ENCODE data around the gene OR2B2.
A peak's percentile ranks its signal among the peaks of the same experiment; 100 is the strongest.

Gene OR2B2

DNA sequence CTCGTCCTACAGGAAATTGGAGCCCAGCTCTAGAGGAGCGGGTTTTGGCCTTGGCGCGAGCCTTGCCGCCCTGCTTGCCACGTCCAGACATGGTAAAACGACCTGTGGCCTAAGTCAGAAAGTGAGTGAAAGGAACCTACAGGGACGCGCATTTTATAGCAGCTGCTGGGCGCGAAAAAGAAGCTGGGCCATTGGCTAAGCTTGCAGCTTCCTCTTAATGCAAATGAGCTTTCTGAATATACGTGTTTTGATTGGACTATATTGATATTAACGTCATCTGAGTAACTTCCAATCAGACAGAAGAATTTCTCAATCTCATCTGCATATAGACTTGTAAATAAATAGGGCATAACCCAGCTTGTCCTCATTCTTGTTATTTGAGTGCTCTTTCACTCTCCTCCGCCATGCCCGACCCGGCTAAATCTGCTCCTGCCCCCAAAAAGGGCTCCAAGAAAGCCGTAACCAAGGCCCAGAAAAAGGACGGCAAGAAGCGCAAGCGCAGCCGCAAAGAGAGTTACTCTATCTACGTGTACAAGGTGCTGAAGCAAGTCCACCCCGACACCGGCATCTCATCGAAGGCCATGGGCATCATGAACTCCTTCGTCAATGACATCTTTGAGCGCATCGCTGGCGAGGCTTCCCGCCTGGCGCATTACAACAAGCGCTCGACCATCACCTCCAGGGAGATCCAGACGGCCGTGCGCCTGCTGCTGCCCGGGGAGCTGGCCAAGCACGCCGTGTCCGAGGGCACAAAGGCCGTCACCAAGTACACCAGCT lies 18.9 kb downstream of the OR2B2 start:
- DNase-seq: peak; percentile 89

DNA sequence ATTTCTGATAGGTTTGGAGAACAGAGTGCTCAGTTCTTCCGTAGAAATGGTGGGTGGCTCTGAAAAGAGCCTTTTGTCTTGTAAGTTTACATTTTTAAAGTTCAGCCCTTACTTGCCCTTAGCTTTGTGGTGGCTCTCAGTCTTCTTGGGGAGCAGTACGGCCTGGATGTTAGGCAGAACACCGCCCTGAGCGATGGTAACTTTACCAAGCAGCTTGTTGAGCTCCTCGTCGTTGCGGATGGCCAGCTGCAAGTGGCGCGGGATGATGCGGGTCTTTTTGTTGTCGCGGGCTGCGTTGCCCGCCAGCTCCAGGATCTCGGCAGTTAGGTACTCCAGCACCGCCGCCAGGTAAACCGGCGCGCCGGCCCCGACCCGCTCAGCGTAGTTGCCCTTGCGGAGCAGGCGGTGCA lies 19.5 kb downstream of the OR2B2 start:
- DNase-seq: no peak

DNA sequence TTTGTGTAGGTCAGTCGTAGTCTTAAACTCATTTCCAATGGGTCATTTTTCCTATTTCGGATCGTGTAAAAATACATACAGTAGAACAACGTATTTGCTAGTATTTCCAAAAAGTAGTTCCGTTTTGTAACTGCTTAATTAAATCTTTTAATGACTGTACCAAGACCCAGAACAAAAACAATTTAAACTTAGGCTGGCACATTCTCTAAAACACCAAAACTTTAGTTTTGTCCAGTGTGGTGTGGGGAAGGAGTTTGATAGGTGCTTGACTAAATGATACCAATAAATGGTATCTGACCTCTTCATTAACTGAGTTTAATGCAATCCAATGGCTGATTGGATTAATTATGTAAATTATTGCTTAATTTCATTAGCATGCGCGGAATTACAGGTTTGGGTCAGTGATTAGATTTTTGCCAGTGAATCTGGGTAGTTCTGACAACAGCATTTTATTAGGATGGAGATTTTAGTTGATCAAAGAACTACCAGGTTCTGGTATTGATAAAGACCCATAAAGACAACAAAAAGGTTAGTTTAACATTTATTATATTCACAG lies 20.8 kb downstream of the OR2B2 start:
- no peak for DNase-seq

DNA sequence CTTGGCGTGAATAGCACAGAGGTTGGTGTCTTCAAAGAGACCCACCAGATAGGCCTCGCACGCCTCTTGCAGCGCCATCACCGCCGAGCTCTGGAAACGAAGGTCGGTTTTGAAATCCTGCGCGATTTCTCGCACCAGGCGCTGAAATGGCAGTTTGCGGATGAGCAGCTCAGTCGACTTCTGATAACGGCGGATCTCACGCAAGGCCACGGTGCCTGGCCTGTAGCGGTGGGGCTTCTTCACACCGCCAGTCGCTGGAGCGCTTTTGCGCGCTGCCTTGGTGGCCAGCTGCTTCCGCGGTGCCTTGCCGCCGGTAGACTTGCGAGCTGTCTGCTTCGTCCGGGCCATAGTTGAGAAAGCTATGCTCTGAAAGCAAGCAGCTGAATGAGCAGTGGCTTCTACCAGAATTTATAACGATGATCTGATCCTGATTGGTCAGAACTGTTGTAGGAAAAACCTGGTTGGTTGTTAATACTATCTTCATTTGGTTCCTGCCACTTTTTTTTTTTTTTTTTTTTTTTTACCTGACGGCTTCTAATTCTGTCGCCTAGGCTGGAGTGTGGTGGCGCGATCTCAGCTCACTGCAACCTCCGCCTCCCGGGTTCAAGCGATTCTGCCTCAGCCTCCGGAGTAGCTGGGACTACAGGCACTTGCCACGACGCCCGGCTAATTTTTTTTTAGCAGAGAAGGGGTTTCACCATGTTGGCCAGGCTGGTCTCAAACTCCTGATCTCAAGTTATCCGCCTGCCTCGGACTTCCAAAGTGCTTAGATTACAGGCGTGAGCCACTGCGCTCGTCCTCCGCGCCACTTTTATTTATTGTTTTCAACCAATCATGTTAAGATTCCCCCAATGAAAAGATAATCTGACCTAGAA lies 21.5 kb downstream of the OR2B2 start:
- DNase-seq: peak; percentile 81

DNA sequence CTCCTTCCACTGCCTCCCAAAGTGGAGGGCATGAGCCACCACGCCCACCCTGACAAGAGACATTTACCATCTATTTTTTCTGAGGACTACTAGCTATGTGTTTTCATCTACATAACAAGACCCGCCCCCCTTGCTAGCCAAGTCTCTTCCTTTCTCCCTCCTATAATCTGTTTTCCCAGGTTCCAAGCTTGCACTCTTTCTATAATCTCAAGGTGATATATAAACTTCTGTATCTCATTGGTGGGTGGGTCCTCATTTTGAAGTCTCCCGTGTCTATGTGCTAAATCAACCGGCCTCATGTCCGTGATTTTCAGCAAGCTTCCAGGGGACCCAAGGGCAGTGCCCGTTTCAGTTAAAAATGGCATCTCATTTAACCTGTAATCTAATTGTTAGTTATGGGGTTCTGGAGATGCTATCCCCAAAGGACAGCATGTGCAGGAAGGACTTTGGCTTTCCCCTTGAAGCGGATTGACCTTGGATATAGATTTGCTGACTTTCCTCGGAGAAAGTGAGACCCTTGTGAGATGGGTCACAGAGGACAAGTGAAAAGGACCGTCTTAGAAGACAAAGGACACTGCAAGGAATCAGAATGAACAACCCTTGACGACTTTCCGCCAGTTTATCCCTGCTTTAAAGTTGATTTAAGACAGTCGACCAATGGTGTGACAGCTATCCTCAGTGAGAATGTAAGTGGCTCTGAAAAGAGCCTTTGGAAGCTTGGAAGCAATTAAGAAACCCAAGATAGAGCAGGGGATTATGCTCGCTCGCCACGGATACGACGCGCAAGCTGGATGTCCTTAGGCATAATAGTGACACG lies 22.4 kb downstream of the OR2B2 start:
- peak; percentile 28 for DNase-seq

DNA sequence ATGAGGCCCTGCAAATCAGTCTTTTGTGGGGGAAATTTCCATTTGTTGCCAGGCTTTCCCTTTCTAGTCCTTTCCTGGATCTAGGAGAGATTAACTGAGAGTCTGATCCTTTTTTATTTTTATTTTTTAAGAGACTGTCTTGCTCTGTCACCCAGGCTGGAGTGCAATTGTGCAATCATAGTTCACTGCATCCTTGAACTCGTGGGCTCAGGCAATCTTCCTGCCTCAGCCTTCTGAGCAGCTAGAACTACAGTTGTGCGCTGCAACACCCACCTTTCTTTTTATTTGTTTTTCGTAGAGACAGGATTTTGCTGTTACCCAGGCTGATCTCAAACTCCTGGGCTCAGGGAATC lies 22.9 kb downstream of the OR2B2 start:
- no peak for DNase-seq

DNA sequence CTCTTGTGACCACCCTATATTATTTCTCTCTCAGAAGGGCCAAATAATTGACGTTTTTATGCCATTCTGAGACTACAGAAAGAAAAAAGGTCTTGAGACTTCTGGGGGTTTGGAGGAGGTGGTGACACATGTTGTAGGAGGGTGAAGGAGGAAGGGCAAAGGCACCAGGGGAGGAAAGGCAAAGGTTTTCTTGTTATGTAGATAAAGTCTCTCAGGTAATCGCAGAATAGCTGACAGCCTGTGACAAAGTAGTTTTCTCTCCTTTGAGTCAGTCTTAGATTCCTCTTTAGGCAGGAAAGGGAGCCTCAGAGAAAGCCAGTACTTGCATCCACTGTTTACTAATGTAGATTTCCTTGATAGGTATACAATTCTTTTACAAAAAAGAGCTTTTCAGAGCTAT lies 23.6 kb downstream of the OR2B2 start:
- no peak for DNase-seq

DNA sequence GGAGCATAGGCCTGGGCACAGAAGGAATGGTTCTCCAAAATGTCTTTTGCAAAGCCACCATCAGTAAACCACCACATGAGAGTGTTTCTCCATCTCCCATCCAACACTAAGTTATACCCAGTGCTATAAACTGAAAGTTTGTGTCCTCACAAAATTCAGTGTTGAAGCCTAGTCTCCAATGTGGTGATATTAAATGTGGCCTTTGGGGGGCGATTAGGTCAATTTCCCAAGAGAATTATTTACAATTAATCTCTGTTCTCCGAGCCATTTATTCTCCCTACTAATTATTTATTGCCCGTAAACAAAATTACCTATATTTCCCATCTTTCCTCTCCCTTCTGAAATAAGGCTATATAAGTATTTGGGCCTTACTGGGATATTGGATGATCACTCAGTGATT lies 26.1 kb downstream of the OR2B2 start:
- DNase-seq: no peak

DNA sequence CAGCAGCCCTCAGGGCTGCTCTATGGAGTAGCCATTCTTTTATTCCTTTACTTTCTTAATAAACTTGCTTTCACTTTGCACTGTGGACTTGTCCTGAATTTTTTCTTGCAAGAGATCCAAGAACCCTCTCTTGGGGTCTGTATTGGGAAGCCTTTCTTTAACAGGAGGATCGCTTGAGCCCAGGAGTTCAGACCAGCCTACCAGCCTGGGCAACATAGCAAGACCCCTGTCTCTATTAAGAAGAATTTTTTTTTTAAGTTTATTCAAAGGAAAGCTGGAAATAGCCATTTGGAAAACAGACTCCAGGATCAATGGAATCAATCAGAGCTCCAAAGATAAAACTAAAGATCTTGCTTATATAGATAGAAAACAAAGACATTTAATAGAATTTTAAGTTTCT lies 29.1 kb downstream of the OR2B2 start:
- DNase-seq: no peak

DNA sequence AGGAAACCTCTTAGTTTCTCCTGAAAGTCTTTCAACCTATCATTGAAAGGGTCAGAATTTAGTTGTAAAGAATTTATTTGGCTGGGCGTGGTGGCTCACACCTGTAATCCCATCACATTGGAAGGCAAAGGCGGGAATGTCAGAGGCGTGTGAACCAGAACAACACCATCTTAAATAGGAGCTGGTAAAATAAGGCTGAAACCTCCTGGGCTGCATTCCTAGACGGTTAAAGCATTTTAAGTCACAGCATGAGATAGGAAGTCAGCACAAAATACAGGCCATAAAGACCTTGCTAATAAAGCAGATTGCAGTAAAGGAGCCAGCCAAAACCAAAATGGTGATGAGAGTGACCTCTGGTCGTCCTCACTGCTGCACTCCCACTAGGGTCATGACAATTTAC lies 29.6 kb downstream of the OR2B2 start:
- no peak for DNase-seq

DNA sequence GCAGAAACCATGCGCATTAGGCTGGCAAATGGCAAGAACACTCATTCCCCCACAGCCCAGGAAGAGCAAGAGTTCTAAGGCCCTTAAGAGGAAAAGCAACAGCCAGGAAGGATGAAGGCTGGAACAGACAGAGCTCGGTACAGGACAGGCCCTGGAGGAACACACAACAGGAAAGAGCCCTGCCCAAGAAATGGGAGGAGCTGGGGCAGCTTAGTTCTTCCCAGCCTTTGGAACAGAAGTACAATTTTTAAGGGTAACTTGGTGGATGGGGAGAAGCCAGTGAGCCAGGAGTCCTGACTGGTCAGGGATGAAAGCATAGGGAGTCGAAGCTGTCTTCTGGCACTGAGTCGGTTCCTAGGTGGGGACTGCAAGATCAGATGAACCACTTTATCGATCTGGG lies 32.4 kb downstream of the OR2B2 start:
- no peak for DNase-seq

DNA sequence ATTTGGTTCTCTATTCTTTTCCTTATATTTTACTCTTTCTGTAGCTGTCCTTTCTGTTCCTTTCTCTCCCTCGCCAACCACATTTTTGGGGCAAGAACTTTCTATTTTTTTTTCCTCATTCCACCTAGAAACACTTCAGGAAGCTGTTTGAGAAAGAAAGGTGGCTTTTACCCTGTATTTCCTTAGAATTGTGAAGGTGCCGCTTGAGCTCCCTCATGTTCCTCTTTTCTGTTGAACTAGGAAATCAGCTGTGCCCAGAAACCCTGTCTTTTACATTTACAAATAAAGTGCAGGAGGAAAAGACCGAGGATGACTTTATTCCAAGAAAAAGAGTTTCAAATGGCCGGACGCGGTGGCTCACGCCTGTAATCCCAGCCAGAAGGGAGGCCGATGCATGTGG lies 38.2 kb downstream of the OR2B2 start:
- DNase-seq: no peak

DNA sequence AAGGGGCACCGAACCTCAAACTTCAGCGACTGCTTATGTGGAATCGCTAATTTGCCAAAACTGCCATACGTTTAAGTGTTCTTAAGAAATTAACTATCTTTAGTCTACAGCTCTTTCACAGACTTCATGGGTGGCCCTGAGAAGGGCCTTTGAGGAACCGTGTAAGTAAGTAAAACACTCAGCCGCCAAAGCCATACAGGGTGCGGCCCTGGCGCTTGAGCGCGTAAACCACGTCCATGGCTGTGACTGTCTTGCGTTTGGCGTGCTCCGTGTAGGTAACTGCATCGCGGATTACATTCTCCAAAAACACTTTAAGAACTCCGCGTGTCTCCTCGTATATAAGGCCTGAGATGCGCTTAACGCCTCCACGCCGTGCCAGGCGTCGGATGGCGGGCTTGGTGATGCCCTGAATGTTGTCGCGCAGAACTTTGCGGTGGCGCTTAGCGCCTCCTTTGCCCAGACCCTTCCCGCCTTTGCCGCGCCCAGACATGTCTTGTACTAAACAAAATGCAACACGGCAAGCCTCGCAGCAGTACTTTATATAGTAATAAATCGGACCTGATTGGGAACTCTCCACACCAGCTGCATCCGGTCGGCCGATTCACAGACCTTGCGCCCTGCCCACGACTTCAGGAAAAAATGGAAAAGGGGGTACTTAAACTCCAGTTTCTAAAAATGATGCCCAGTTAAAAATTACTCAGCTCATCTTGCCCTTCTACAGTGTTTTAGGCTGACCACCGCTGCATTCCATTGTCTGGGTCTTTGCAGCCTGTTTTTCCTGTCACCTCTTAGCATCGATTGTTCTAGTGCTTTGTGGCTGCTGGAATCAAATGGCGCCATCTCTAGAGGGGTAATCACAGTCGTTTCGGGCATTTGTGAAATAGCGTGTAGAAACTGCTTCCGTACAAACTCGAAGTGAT lies 38.9 kb downstream of the OR2B2 start:
- peak; percentile 82 for DNase-seq

DNA sequence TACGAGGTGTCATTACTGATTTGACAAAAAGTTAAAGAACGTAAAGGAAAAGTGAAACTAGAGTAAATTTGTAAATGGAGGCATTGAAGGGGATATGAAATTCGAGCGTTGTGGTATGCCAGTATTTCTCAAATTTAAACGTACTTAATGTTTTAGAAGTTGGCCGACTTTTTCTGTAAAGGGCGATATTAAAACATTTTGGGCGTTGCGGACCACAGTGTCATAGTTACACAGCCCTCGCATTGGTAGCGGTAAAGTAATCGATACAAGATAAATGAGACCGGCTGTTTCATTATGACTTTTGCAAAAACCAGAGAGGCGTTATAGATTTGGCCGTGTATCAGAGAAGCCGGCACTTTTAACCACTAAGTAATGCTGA lies 39.6 kb downstream of the OR2B2 start:
- DNase-seq: no peak

DNA sequence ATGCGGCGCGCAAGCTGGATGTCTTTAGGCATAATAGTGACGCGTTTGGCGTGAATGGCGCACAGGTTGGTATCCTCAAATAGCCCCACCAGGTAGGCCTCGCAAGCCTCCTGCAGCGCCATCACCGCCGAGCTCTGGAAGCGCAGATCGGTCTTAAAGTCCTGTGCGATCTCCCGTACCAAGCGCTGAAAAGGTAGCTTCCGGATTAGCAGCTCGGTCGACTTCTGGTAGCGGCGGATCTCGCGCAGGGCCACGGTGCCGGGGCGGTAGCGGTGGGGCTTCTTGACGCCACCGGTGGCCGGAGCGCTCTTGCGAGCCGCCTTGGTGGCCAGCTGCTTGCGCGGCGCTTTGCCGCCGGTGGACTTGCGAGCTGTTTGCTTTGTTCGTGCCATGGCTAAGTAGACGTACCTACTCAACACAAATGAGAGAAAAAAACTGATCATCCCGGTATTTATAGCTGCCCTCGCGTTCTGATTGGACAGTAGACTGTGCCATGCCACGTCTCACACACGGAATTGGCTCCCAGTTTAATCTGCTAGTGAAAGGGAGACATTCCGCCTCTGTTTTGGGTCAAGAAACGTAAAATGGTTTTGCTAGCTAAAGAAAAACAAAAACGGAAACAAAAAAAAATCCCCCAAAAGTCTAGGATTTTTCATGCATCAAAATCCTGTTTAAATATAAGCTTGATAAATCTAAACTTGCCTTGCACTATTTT lies 40.1 kb downstream of the OR2B2 start:
- DNase-seq: peak; percentile 77

DNA sequence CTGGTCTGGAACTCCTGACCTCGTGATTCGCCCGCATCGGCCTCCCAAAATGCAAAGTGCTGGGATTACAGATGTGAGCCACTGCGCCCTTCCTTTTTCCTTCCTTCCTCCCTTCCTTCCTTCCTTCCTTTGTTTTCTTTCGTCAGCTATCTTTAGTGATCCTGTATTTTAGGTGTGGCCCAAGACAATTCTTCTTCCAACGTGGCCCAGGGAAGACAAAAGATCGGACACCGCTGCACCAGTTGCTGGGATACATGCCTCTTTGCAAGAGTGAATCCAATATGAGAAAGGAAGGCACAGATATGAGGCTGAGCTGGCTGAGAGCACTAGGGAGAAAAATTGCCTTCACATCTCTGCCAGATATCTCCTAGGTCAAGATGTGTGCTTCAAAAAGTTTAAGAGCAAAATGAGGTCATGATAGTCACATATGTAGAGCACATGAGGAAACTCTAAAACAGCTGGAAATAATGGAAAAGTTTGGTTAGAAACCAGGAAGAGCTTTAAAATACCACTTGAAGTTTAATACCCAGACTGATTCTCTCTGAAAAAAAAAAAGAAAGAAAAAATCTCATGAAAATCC lies 41.8 kb downstream of the OR2B2 start:
- DNase-seq: no peak

DNA sequence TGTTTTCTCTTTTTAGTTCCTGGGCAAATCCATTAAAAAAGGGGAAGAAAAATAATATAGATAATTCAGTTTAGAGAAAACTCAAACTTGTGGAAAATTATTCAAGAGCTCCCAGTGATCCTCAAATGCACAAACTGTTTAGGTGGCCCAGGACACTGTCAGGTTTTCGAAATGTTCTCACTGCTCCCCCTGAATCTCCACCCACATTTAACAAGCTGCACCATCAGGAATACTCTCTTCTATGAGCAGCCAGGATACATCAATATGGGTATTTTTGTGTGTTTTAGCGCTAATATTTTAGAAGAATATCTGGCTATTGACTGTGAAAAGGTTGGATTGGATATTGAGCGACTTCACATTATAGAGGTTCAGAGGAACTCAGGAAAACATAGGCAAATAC lies 43.9 kb downstream of the OR2B2 start:
- DNase-seq: no peak

DNA sequence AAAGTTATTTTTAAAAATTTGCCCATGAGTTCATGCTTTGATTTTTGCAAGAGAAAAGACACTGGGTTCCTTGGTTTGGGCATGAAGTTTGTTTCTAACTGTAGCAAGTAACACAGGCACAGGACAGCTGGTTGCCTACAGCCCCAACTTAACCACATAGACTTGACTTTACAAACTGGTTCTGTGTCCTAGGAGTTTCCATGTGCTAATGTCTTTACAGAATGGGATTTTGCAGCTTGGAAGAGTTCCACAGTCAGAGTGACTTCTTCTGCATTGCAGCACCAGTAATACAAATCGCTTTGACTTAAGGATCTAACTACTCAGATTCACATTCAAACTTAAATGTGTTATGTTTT lies 44.3 kb downstream of the OR2B2 start:
- DNase-seq: no peak

DNA sequence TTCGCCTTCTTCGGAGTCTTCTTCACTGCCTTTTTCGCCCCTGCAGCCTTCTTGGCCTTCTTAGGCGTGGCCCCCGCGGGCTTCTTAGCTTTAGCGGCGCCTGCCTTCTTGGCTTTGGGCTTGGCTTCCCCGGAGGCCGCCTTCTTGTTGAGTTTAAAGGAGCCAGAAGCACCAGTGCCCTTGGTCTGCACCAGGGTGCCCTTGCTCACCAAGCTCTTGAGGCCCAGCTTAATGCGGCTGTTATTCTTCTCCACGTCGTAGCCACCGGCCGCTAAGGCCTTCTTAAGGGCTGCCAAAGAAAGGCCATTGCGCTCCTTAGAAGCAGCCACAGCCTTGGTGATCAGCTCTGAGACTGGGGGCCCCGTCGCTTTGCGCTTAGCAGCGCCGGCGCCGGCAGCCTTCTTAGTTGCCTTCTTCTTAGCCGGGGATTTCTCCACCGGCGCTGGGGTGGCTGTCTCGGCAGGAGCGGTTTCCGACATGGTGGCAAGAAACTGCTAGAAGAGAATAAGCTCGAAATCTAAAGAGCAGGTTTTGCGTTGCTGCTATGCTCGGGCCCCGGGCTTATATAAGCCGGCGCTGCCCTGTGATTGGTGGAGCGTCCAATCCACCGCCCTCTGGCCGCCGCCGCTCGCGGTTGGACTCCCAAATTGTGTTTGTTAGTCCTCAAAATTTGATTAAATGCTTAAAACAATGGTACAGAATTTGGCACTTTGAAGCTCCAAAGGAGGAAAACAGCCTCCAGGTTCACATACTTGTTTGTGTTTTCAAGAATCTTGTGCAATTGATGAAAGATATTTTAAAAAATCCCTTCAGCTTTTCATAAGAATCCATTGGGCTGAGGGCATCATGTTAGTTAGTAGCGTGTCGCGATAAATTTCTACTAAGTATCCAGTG lies 44.9 kb downstream of the OR2B2 start:
- DNase-seq: peak; percentile 87

All from stimulated activated CD4-positive, alpha-beta T cell treated with anti-CD3 and anti-CD28 coated beads, Interleukin-15, amount 100 ng/mL, for 24 hours (primary cell).